H1 (cell line): ENCODE data around the gene DVL3. TPM values are rescaled to one million over a fixed set of nuclear protein-coding genes. Genes with fewer than 3 reads are reported as not detected.

Experiments
- CTCF ChIA-PET: fragments of 300-600 bp; sonication (Branson Sonifier 250); formaldehyde crosslinking; loops from one replicate; lab custom pipeline; 2021; ENCODE audit not compliant: partially characterized antibody; lab: Charles Lee
- POLR2A ChIA-PET: fragments of 300-600 bp; sonication (Branson Sonifier 250); formaldehyde crosslinking; loops from one replicate; lab custom pipeline; 2021; ENCODE audit warnings: inconsistent platforms; ENCODE audit not compliant: partially characterized antibody; lab: Charles Lee
- DNase-seq, 2 experiments: peaks; one replicate each; pipeline versions ENCODE4 v3.0.0 to v3.0.0-alpha.2; 2010 to 2022; ENCODE audit warnings: low spot score in 2 of 2, low read depth in 1 of 2, mixed read lengths in 1 of 2
- FAIRE-seq: peaks from 2 replicates; lab custom pipeline; 2011; peaks lifted over from hg19 to GRCh38; lab: Jason Lieb, UNC
- H2AFZ ChIP-seq: 2 replicates; pipeline ENCODE4 v1.8.1; 2012; ENCODE audit warnings: low read length, inconsistent platforms
- H2AK5ac ChIP-seq: 2 replicates; pipeline ENCODE4 v1.6.1; 2013; ENCODE audit warnings: low read depth, low read length
- H2BK120ac ChIP-seq: replicated peaks from 2 replicates; pipeline ENCODE3; 2013; ENCODE audit warnings: low read depth, low read length, inconsistent platforms
- H2BK12ac ChIP-seq: 2 replicates; pipeline ENCODE4 v1.6.1; 2013; ENCODE audit warnings: low read depth, low read length
- H2BK15ac ChIP-seq: 2 replicates; pipeline ENCODE4 v1.6.1; 2013; ENCODE audit warnings: low read length
- H2BK20ac ChIP-seq: 2 replicates; pipeline ENCODE4 v1.6.1; 2013; ENCODE audit warnings: low read length
- H2BK5ac ChIP-seq: 2 replicates; pipeline ENCODE4 v1.6.1; 2013; ENCODE audit warnings: low read depth, low read length
- H3K14ac ChIP-seq: 2 replicates; pipeline ENCODE4 v1.6.1; 2013; ENCODE audit warnings: inconsistent platforms; ENCODE audit not compliant: insufficient read length
- H3K18ac ChIP-seq: 2 replicates; pipeline ENCODE4 v1.6.1; 2013; ENCODE audit warnings: low read length; ENCODE audit errors: extremely low read depth
- H3K23ac ChIP-seq: 2 replicates; pipeline ENCODE4 v1.6.1; 2013; ENCODE audit warnings: inconsistent platforms; ENCODE audit not compliant: insufficient read length
- H3K23me2 ChIP-seq: 2 replicates; pipeline ENCODE4 v1.6.1; 2013; ENCODE audit warnings: low read depth, low read length
- H3K27ac ChIP-seq: 2 replicates; pipeline ENCODE4 v1.6.1; 2011; ENCODE audit warnings: low read depth, low read length, inconsistent platforms
- H3K27me3 ChIP-seq, 4 experiments: replicated peaks in 1 of 4; 1 replicate in 1 of 4; 2 replicates in 3 of 4; pipeline versions ENCODE4 v1.6.1 to v1.8.1; 2011 to 2013; ENCODE audit warnings: low read length in 3 of 4, mild to moderate bottlenecking in 3 of 4, inconsistent platforms in 2 of 4, mixed read lengths in 2 of 4, moderate library complexity in 1 of 4; ENCODE audit not compliant: control insufficient read depth in 3 of 4, insufficient read depth in 3 of 4; ENCODE audit errors: extremely low read depth in 1 of 4
- H3K36me3 ChIP-seq, 4 experiments: 2 replicates each; pipeline versions ENCODE4 v1.6.1 to v1.8.1; 2011 to 2013; ENCODE audit warnings: mild to moderate bottlenecking in 4 of 4, low read length in 3 of 4, moderate library complexity in 2 of 4, control low read depth in 1 of 4, inconsistent platforms in 1 of 4; ENCODE audit not compliant: insufficient read depth in 4 of 4, control insufficient read depth in 2 of 4
- H3K4ac ChIP-seq: replicated peaks from 2 replicates; pipeline ENCODE3; 2013; ENCODE audit warnings: low read length, low read depth, mixed read lengths, inconsistent platforms; ENCODE audit not compliant: insufficient read length
- H3K4me1 ChIP-seq, 4 experiments: replicated peaks in 1 of 4; 1 replicate in 1 of 4; 2 replicates in 3 of 4; pipeline versions ENCODE4 v1.6.1 to v1.8.1; 2011 to 2013; ENCODE audit warnings: low read length in 3 of 4, inconsistent platforms in 2 of 4, mixed read lengths in 1 of 4; ENCODE audit not compliant: insufficient read depth in 4 of 4, control insufficient read depth in 3 of 4
- H3K4me2 ChIP-seq, 2 experiments: 2 replicates each; pipeline versions ENCODE4 v1.6.1 to v1.8.1; 2011 to 2013; ENCODE audit warnings: low read depth in 2 of 2, low read length in 2 of 2, control low read depth in 1 of 2, inconsistent platforms in 1 of 2, mild to moderate bottlenecking in 1 of 2; ENCODE audit not compliant: insufficient read depth in 1 of 2
- H3K4me3 ChIP-seq, 4 experiments: fragments of 200-600, 300-600 bp in 1 of 4; sonication (generic), shearing (Covaris generic), sonication (Bioruptor Twin) in 1 of 4; 2 replicates each; pipeline versions ENCODE4 v1.5.1 to v1.8.1; 2011 to 2016; ENCODE audit warnings: low read length in 4 of 4, low read depth in 3 of 4, control low read depth in 2 of 4, inconsistent platforms in 2 of 4, mild to moderate bottlenecking in 2 of 4, mixed read lengths in 1 of 4, moderate library complexity in 1 of 4; ENCODE audit not compliant: insufficient read depth in 2 of 4; ENCODE audit errors: extremely low read depth in 1 of 4
- H3K56ac ChIP-seq: replicated peaks from 2 replicates; pipeline ENCODE3; 2013; ENCODE audit warnings: low read depth, mild to moderate bottlenecking, mixed read lengths, low read length, inconsistent platforms; ENCODE audit not compliant: insufficient read length
- H3K79me1 ChIP-seq: 2 replicates; pipeline ENCODE4 v1.6.1; 2013; ENCODE audit warnings: low read depth, low read length, control low read depth
- H3K79me2 ChIP-seq, 2 experiments: 2 replicates each; pipeline versions ENCODE4 v1.6.1 to v1.8.1; 2012 to 2013; ENCODE audit warnings: low read length in 2 of 2, mild to moderate bottlenecking in 2 of 2, inconsistent platforms in 1 of 2; ENCODE audit not compliant: insufficient read depth in 2 of 2, control insufficient read depth in 1 of 2
- H3K9ac ChIP-seq, 4 experiments: replicated peaks in 1 of 4; 1 replicate in 1 of 4; 2 replicates in 3 of 4; pipeline versions ENCODE4 v1.6.1 to v1.8.1; 2011 to 2013; ENCODE audit warnings: low read depth in 3 of 4, low read length in 3 of 4, control low read depth in 2 of 4, mild to moderate bottlenecking in 2 of 4, moderate library complexity in 2 of 4, inconsistent platforms in 1 of 4; ENCODE audit errors: extremely low read depth in 1 of 4
- H3K9me3 ChIP-seq, 2 experiments: 2 replicates each; pipeline versions ENCODE4 v1.6.1 to v1.8.1; 2012 to 2013; ENCODE audit warnings: mild to moderate bottlenecking in 2 of 2, moderate library complexity in 2 of 2, control low read depth in 1 of 2, inconsistent platforms in 1 of 2, low read depth in 1 of 2, low read length in 1 of 2, mixed read lengths in 1 of 2; ENCODE audit not compliant: insufficient read depth in 2 of 2
- H4K20me1 ChIP-seq, 2 experiments: replicated peaks in 1 of 2; 2 replicates each; pipeline versions ENCODE3 to v1.8.1; 2011 to 2013; ENCODE audit warnings: inconsistent platforms in 2 of 2, low read length in 2 of 2, mild to moderate bottlenecking in 1 of 2; ENCODE audit not compliant: insufficient read depth in 2 of 2, control insufficient read depth in 1 of 2
- H4K5ac ChIP-seq: 2 replicates; pipeline ENCODE4 v1.6.1; 2013; ENCODE audit warnings: low read length, low read depth, mixed read lengths, inconsistent platforms; ENCODE audit not compliant: insufficient read length
- H4K8ac ChIP-seq: 2 replicates; pipeline ENCODE4 v1.8.0; 2013; ENCODE audit warnings: mild to moderate bottlenecking, moderate library complexity, low read length, inconsistent platforms; ENCODE audit not compliant: insufficient read depth; ENCODE audit errors: extremely low read depth
- H4K91ac ChIP-seq: replicated peaks from 2 replicates; pipeline ENCODE3; 2013; ENCODE audit warnings: low read length, mixed read lengths, inconsistent platforms; ENCODE audit not compliant: insufficient read length
- ASH2L ChIP-seq: fragments of 200-600, 300-600 bp; sonication (generic); IDR thresholded peaks from one replicate; pipeline ENCODE4 v1.7.1; 2017; ENCODE audit warnings: low read length
- BRCA1 ChIP-seq: IDR thresholded peaks from 2 replicates; pipeline ENCODE4 v1.6.1; 2012; ENCODE audit warnings: low read depth, low read length, improper control_type of control experiment
- CBX5 ChIP-seq: fragments of 300-800, 300-1000 bp; sonication (generic); IDR thresholded peaks from 2 replicates; pipeline ENCODE4 v1.7.1; 2016; ENCODE audit warnings: antibody characterized with exemption, low read length, low read depth
- MAFK ChIP-seq: IDR thresholded peaks from 2 replicates; pipeline ENCODE4 v1.6.1; 2012; ENCODE audit warnings: low read depth, mild to moderate bottlenecking, improper control_type of control experiment, low read length
- RAD21 ChIP-seq, 2 experiments: IDR thresholded peaks in 1 of 2; conservative IDR thresholded peaks in 1 of 2; 2 replicates each; pipeline ENCODE4 v1.6.1; 2011; ENCODE audit warnings: low read depth in 2 of 2, low read length in 2 of 2, improper control_type of control experiment in 1 of 2, inconsistent platforms in 1 of 2, mild to moderate bottlenecking in 1 of 2, moderate library complexity in 1 of 2
- SP1 ChIP-seq: IDR thresholded peaks from 2 replicates; pipeline ENCODE4 v1.6.1; 2011; ENCODE audit warnings: low read depth, low read length
- TAF7 ChIP-seq: optimal IDR thresholded peaks from 2 replicates; pipeline ENCODE3; 2011; ENCODE audit warnings: low read depth, mild to moderate bottlenecking, inconsistent platforms, low read length, moderate library complexity, borderline replicate concordance
- WGBS, 2 experiments: shearing (Covaris generic) in 1 of 2; methylation state at CpG; one replicate each; pipeline versions ENCODE4 v1.1.6 to v1.1.7; 2013 to 2015; ENCODE audit warnings: low lambda C conversion rate in 2 of 2, mixed read lengths in 2 of 2, inconsistent platforms in 1 of 2, low coverage in 1 of 2, missing lambda C conversion rate in 1 of 2; ENCODE audit not compliant: insufficient replicate concordance in 2 of 2, insufficient coverage in 1 of 2, insufficient read length in 1 of 2; ENCODE audit errors: extremely low coverage in 1 of 2, missing lambda C conversion rate in 1 of 2; 5-methylcytosine and 5-hydroxymethylcytosine counted together
- polyA plus RNA-seq, 7 experiments: library from polyadenylated mRNA; depleted of rRNA in 3 of 7; stranded (reverse) in 5 of 7; unstranded in 2 of 7; fragments of >200 nt in 5 of 7; fragments of 200-250 nt in 2 of 7; gene quantifications; 1 replicate in 5 of 7; 2 replicates in 1 of 7; 4 replicates in 1 of 7; pipeline versions ENCODE4 v1.2.1 to v1.2.3, GENCODE V29; 2011 to 2013; ENCODE audit warnings: missing spikeins in 2 of 7, mixed read lengths in 2 of 7
- total RNA-seq: library from RNA; stranded (reverse); fragmentation: NEBNext Ultra II Directional; extraction: Animal tissue kit (Norgen Biotek cat#: 25700); gene quantifications from 2 replicates; pipeline ENCODE4 v1.2.1, GENCODE V29; 2021
- TF ChIP-seq, protein P1 (sequence below): IDR thresholded peaks from 2 replicates; pipeline ENCODE4 v1.6.1; 2011; ENCODE audit warnings: low read length, improper control_type of control experiment
- TF ChIP-seq, protein P2 (sequence below): IDR thresholded peaks from 2 replicates; pipeline ENCODE4 v1.6.1; 2011; ENCODE audit warnings: low read depth, mild to moderate bottlenecking, low read length; ENCODE audit not compliant: insufficient read depth

The DVL3 gene
- total and polyA plus RNA-seq, 2 of the 8 experiments (the other 6 are each of a cell fraction or from before 2014, with no cell fraction given) = 38.5 to 66.6 TPM

DNA sequence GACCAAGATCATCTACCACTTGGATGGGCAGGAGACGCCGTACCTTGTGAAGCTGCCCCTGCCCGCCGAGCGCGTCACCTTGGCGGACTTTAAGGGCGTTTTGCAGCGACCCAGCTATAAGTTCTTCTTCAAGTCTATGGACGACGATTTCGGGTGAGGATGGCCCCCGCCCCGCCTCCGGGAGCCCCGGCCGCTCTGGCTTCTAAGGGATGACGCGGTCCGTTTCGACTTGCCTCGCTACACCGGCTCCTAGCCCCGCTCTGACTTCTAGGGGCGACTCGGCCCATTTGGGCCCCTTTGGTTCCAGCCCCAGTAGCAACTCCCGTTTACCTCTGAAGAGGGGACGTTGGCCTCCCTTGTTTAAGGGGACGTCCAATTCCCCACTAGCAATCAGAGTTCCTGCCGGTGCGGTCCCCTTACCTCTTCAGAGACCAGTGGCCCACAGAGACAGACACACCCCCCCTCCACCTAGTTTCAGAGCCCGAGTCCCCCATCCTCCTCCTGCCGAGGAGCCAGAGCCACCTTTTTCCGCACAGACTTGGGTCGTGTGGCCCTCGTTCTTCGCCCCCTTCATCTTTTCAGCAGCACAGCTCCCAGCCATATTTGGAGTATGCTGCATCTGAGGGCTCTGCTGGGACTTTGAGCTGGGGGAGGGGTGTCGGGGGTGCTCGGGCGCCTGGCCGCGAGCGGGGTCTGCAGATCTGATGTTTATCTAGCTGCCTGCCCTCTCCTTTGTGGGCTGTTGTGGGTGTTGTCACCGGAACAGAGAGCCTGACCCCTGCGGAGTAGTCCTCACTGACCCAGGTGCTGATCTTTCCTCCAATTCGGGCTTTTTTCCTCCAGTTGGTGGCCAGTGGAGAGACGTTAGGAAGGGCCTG lies 706 bp downstream of the DVL3 start:
- peak overlapping the region; percentile 77 for H2AFZ ChIP-seq
- peak overlapping the region; percentile 93 to 99 (median 98) for H3K4me3 ChIP-seq
- peak overlapping the region; percentile 97 for H3K18ac ChIP-seq
- no peak overlapping the region for H2BK15ac ChIP-seq
- no peak overlapping the region for H3K23ac ChIP-seq
- no peak overlapping the region for H3K14ac ChIP-seq
- peak overlapping the region; percentile 85 for H3K56ac ChIP-seq
- H3K4me1 ChIP-seq = peaks cover 2 to 9% (median 5%) of the 10 kb centered on the region in 4 experiments; a peak in 6 of 7 replicates
- peaks cover 16% of the 10 kb centered on the region for H3K23me2 ChIP-seq
- H3K4me2 ChIP-seq = peak overlapping the region; percentile 96 to 98
- no peak overlapping the region for H2AK5ac ChIP-seq
- H4K20me1 ChIP-seq = peaks cover 0 to 4% of the 10 kb centered on the region in 2 experiments
- 0 out of 2 replicates have a peak overlapping the region, but pooled peaks have one; percentile 39 for H2BK12ac ChIP-seq
- no peak overlapping the region for H3K4ac ChIP-seq
- ChIA-PET POLR2A (interaction anchor here (0.6 to 3.3 kb wide), 17 partner anchors 8 to 144 kb away, joined by 3 to 26 read pairs (median 4); partner anchors contain the start of genes ABCF3, AP2M1 and EIF2B5), CTCF (interaction anchor here (0.8 to 1.6 kb wide), 10 partner anchors 9 to 94 kb away, joined by 3 to 7 read pairs (median 4); partner anchors contain the start of gene EEF1AKMT4)
- no peaks in the 10 kb centered on the region for H3K27me3 ChIP-seq
- H3K79me1 ChIP-seq = peaks cover 16% of the 10 kb centered on the region
- no peak for FAIRE-seq
- H2BK20ac ChIP-seq = no peak overlapping the region
- H2BK120ac ChIP-seq = no peak overlapping the region
- peak overlapping the region; percentile 15; the same call in 1 of the 2 replicates for H2BK5ac ChIP-seq
- H4K5ac ChIP-seq = peak overlapping the region; percentile 95
- WGBS, 2 experiments = 2% methylated on average over 46 of the region's 47 CpGs; no CpG with 5 or more reads in 1 of the 2 experiments
- H4K91ac ChIP-seq = peak overlapping the region; percentile 65
- H4K8ac ChIP-seq = peak overlapping the region; percentile 82; the same call in 1 of the 2 replicates
- DNase-seq = peak in 1 of 2 experiments; percentile 69
- peak overlapping the region; percentile 60 to 90 (median 67) for H3K9ac ChIP-seq
- H3K9me3 ChIP-seq = no peaks in the 10 kb centered on the region
- H3K36me3 ChIP-seq = no peaks in the 10 kb centered on the region
- peak overlapping the region; percentile 23; the same call in 1 of the 2 replicates for H3K27ac ChIP-seq
- H3K79me2 ChIP-seq = peaks cover 21 to 36% of the 10 kb centered on the region in 2 experiments
- peak; percentile 62 for TF ChIP-seq ASH2L
- TF ChIP-seq, protein P1, sequence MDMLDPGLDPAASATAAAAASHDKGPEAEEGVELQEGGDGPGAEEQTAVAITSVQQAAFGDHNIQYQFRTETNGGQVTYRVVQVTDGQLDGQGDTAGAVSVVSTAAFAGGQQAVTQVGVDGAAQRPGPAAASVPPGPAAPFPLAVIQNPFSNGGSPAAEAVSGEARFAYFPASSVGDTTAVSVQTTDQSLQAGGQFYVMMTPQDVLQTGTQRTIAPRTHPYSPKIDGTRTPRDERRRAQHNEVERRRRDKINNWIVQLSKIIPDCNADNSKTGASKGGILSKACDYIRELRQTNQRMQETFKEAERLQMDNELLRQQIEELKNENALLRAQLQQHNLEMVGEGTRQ = no peak
- TF ChIP-seq, protein P2, sequence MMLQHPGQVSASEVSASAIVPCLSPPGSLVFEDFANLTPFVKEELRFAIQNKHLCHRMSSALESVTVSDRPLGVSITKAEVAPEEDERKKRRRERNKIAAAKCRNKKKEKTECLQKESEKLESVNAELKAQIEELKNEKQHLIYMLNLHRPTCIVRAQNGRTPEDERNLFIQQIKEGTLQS = no peak
- TF ChIP-seq BRCA1 = no peak
- no peak for TF ChIP-seq CBX5
- TF ChIP-seq SP1 = no peak
- TF ChIP-seq MAFK = no peak
- no peak for TF ChIP-seq RAD21 (IDR thresholded peaks at IDR 0.05 in 1 of 2, conservative IDR thresholded peaks at IDR 0.05 in 1 of 2; ENCODE audit: low read depth in 2 of 2, low read length in 2 of 2)
- TF ChIP-seq TAF7 = no peak
